Activated naive CD4-positive, alpha-beta T cell (primary cell): ENCODE measurements around the gene OST4.
A peak's percentile ranks its signal among the peaks of the same experiment; 100 is the strongest.

Experiments used
- DNase-seq, 4 experiments: peaks; one replicate each; lab custom pipeline; 2025; lab: John Stamatoyannopoulos, UW

The OST4 gene

DNA sequence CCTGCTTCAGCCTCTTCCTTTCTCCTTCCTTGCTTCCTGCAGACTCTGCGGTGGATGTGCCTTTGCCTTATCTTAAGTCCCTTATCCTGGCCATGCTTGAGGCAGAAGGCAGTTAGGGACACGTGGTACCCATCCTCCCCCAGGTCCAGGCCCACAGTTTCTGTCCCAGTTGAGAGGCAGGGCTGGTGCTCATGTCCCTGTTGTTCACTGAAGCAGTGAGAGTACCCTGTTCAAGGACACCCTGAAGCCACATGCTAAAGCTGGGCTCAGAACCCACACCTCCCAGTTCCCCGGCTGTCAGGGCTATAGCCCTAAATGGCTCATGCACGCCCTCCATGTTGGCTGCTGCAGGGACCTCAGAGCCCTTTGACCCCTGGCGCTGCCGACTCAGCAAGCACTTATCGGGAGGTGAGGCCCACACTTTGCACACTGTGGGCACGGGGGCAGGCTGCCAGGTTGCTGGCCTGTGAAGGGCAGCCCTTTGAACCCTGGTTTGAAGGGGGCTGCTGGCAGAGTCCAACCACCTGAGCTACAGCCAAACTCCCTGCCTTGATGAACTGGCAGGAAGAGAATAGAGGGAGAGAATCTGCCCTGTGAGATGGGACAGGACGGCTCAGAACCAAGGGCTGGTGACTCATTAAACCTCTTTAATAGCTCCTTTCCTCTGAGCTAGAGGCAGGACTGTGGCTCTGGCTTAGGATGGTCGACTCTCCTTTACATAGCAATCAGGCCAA, 21.4 kb upstream of the OST4 start:
- DNase-seq: no peak

DNA sequence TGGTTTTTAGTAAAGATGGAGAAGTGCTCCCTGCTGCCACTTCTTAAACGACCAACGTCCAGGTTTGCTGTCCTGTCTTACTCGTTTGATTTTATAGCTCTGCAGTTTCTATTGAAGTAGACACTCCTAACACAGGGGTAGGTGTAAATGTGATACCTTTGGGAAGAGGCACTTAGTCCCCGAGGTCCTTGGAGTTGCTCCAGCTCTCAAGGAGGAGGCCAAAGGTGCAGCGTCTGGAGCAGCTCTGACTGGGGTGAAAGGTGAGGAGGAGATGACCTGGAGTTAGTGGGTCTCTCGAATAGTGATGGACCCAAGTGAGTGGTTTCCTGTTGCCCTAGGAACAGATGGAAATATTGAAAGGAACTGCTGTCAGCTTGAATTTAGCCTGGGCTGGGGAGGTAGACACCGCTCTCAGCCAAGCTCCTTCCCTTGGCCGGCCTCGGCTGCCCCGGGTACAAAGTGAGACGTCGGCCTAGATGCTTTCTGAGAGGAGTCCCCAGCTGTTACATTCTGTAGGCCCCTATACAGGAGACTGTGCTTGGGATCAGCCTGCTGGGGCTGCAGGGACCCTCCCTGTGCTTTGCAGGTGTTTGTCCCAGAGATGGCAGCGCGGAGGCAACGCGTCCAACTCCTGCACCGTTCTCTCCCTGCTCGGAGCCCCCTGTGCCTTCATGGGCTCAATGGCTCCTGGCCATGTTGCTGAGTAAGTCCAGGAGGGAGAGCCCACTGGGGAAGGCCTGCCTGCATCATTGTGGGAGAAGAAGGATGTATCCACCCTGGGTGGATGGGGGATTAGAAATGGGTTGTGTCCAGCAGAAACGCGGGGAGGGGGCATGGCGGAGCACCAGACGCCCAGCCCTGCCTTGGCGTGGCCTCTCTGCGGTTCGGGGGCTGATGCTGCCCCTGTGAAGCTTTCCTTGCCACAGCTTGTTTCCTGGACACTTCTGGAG, 20.6 kb upstream of the OST4 start:
- DNase-seq: no peak

DNA sequence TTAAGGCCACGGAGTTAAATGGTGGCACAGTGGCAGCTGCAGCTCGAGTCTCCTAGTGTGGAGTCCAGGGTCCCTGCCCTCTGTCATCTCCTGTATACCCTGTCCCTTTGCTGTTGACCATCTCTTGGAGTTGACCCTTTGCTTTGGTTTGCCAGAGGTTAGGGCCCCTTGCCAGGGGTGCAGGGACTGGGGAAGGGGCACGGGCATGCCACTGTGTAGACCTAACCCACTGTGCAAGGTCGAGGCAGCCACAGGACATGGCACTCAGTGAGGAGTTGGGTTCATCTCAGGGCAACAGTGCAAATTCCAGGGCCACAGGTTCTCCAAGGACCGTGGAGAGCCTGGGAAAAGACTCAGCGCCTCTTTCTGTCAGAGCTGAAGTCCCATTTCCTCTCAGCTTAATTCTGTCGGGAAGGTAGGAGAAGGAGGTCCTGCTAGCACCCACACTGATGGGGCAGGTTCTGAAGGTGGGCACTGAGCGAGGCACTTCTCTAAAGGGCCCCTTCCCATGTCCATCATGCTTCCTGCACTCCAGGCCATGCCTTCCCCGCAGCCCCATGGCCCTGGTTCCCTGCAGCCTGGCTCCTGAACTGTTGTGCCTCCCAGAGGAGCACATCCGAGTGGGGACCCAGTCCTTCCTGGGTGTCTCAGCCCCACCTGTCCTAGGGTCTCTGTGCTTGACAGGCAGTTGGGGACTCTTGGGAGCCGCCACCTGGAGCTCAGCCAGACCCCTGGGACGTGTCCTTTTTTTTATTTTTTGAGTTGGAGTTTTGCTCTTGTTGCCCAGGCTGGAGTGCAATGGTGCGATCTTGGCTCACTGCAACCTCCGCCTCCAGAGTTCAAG, 17.9 kb upstream of the OST4 start:
- DNase-seq: no peak

DNA sequence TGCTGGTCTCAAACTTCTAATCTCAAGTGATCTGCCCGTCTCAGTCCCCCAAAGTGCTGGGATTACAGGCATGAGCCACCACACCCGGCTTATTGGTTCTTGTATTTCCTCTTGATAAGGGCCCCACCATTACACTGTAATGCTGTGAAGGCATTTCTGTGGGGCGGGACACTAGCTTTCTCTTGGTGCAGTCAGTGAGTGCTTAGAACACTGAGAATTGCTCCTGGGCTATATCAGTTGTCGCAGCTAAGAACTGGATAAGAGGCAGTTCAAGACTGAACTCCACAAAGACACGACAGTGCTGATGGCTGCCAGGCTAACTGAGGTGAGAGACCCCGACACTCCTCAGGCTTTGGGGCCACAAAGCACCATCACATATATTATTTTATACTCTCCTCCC, 17.2 kb upstream of the OST4 start:
- no peak for DNase-seq

DNA sequence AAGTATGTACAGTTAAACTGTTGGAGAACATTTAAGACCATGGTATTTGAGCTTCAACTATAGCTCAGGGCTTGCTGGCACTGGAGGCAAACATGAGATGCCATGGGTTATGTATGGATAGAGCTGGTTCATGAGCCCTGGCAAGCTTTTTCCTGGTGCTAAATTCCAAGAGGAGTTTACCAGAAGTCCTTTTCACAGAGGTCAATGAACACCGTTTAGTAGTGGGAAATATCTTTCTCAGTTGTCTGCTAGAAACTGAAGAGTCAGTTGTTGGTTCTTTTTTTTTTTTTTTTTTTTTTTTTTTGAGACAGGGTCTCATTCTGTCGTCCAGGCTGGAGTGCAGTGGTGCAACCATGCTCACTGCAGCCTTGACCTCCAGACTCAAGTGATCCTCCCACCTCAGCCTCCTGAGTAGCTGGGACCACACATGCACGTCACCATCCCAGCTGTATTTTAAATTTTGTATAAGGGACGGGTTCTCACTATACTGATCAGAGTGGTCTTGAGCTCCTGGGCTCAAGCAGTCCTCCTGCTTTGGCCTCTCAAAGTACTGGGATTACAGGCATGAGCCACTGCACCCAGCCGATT, 16.5 kb upstream of the OST4 start:
- DNase-seq: no peak

GRCh38 chr2:27086724-27087593, 15.5 kb upstream of the OST4 start, which contains the start of gene KHK:
Gene KHK, plus strand, starts transcription at chr2:27086772. Its CDS starts 488 bp downstream, at chr2:27087260.
- DNase-seq: no peak

DNA sequence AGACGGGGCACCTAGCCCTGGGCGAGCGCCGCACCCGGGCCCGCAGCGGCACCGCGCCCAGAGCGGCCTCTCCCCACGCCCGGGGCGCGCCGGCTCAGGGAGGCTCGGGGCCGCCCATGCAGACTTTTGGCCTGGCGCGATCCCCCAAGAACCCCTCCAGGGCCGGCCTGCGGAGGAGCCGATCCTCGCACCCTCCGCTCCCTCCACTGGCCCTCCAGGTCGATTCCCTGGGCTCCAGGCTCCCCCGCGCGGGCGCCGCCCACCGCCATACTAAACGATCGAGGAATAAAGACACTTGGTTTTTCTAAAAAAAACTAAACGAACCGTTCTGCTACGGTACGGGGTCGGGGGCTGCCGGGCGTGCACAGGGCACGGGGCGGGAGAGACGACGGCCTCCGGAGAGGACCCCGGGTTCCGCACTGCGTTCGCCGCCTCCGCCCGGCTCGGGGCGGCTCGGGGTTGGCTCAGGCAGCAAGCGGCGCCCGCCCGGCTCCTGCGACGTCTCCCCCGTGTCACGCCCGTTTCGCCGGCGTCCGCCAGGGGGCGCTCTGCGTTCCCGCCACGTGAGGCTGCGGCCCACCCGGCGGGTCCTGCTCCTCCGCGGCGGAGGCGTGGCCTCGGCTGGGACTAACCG, 14.8 kb upstream of the OST4 start:
- DNase-seq: peak; percentile 97 to 99 (median 98)

GRCh38 chr2:27085673-27086089, 14.2 kb upstream of the OST4 start:
- DNase-seq: no peak

DNA sequence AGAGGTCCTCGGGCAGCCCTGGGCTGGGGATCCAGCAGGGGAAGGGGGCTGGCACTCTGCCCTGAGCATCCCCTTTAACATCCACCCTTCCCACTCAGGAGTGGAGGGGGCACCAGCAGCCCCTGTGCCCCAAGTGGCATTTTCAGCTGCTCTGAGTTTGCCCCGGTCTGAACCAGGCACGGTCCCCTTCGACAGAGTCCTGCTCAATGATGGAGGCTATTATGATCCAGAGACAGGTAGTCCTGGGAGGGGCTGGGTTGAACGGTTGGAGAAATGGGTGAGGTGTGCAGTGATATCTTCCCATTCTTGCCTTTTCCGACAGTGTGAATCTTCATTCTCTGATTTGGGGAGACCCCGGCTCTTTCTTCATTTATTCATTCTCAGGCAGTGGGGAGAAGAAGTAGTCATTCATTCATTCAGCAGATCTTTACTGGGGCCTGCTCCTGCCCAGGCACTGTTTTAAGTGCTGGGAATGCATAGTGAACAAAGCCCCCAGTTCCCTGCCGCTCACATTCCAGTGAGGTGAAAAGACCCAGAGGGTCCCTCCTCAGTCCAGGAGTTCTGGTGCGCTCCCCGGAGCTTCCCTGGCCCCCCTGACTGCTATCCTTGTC, 13.7 kb upstream of the OST4 start:
- no peak for DNase-seq

DNA sequence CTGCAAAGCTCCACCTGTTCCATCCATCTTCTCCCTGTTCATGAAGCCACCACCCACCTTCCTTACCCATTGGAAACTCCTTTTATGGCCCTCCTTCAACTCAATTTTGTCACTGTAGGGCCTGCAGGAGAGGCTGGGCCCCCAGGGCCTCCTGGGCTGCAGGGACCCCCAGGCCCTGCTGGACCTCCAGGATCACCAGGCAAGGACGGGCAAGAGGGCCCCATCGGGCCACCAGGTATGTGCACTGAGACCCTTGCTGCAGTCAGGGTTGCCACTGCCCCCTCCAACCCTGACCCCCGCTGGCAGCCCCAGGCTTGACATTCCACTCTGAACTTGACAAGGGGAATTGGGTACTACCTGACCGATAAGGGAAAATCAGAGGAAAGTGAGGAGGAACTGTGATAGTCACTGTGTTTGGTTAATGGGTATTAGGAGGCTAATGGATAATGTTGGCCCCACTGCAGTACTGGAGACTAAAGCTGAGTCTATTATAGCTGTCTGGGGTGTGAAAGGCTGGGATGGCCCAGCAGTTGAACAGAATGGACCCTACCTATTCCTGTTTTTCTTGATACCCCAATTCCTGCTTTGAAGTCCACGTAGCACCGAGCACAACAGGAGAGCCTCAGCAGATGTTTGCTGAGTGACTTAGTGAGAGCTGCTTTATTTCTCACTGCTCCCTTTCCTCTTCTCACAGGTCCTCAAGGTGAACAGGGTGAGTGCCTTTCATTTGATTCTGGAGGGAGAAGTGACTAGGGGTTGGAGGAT, 13.0 kb upstream of the OST4 start:
- no peak for DNase-seq

GRCh38 chr2:27083410-27084296, 12.2 kb upstream of the OST4 start:
- DNase-seq: no peak

DNA sequence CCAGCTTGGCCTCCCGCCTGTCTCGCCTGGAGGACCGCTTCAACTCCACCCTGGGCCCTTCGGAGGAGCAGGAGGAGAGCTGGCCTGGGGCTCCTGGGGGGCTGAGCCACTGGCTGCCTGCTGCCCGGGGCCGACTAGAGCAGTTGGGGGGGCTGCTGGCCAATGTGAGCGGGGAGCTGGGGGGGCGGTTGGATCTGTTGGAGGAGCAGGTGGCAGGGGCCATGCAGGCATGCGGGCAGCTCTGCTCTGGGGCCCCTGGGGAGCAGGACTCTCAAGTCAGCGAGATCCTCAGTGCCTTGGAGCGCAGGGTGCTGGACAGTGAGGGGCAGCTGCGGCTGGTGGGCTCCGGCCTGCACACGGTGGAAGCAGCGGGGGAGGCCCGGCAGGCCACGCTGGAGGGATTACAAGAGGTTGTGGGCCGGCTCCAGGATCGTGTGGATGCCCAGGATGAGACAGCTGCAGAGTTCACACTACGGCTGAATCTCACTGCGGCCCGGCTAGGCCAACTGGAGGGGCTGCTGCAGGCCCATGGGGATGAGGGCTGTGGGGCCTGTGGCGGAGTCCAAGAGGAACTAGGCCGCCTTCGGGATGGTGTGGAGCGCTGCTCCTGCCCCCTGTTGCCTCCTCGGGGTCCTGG, 11.4 kb upstream of the OST4 start:
- no peak for DNase-seq

- no peak for DNase-seq
Measured at GRCh38 chr2:27081984-27082772, 10.7 kb upstream of the OST4 start.

DNA sequence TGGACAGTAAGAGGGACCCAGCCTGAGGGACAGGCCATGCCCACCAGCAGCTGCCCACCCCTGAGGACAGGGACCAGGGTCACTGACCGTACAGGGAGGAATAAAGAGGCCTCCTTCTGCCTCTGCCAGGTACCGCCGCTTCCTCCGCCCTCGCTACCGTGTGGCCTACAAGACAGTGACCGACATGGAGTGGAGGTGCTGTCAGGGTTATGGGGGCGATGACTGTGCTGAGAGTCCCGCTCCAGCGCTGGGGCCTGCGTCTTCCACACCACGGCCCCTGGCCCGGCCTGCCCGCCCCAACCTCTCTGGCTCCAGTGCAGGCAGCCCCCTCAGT, 9.1 kb upstream of the OST4 start:
- no peak for DNase-seq

DNA sequence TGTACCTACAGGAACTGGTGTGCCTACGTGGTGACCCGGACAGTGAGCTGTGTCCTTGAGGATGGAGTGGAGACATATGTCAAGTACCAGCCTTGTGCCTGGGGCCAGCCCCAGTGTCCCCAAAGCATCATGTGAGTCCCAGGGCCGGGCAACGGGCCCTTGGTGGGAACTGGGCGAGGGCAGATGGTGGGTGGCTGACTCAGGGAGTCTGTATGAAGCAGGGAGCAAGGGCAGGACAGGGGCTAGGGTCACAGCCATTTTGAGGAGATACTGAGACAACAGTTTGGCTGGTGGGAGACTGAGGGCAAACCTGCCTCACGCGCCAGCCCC, 8.7 kb upstream of the OST4 start:
- DNase-seq: no peak

DNA sequence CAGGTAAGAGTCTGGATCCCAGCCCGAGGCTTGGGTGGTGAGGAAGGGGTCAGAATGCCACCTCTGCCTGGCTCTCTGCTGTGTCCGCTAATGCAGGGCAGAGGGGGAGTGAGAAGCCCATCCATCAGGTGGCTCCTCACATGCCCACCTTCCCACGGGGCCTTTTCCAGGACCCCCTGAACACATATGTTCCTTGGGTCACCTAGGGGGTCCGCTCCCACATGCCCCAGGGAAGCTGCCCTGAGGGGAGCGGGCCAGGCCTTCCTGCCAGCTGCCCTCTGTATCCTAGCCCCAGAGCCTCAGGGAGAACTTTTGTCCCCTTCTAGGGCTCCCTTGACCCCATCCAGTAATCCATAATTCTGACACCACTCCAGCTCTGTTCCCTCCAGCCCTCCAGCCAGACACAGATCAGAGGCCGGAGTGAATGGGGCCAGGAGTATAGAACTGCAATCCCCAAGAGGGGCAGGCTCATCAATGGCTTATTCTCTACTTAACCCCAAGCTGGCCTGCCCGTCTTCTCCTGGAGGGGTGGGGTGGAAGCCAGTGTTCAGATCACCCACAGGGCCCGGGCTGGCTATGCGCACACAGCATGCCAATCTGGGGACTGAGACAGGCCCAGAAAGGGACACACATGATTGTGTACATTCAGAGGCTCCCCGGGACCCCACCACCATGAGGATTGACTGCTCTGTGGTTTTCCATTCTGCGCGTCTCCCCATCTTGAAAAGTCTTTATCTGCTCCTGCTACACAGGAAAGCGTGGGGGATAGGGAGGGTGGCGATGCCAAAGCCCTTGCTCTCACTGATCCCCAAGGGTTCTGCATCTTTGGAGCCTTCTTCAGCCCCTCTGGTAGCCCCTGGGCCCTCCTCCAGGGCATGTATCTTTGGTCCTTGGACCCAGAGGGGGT, 8.0 kb upstream of the OST4 start:
- no peak for DNase-seq
